Umbilical cord (tissue), 2 donors: ENCODE measurements around the gene TMEM272. TPM values are rescaled to one million over a fixed set of nuclear protein-coding genes. Genes with fewer than 3 reads are reported as not detected.

Experiments
- DNase-seq: peaks from one replicate; pipeline ENCODE4 v3.0.0-alpha.2; 2015; ENCODE audit warnings: low spot score
- total RNA-seq: library from RNA; depleted of rRNA; stranded (reverse); fragments of >200 nt; gene quantifications from one replicate; pipeline ENCODE4 v1.2.3, GENCODE V29; 2014; ENCODE audit warnings: low replicate concordance; ENCODE audit not compliant: insufficient read depth

The TMEM272 gene
- total RNA-seq, 1 donor from 2014 or later = not detected

GRCh38 chr13:51805313-51805712, 39.7 kb downstream of the TMEM272 start:
- DNase-seq = no peak

- DNase-seq = no peak
These were observed 40.4 kb downstream of the TMEM272 start for GRCh38 chr13:51804295-51805172.

- peak; percentile 93 for DNase-seq
These were observed 41.3 kb downstream of the TMEM272 start, which contains the start of gene DHRS12 for GRCh38 chr13:51803422-51804294. DHRS12 (minus strand) TSS chr13:51804163; CDS start chr13:51799659, 4,504 bp downstream.

- no peak for DNase-seq
These were observed 42.2 kb downstream of the TMEM272 start for GRCh38 chr13:51802631-51803418.

GRCh38 chr13:51801631-51802099, 43.3 kb downstream of the TMEM272 start:
- DNase-seq = peak; percentile 68

- no peak for DNase-seq
These were observed 44.5 kb downstream of the TMEM272 start for GRCh38 chr13:51800486-51800885.

GRCh38 chr13:51799261-51799660, 45.7 kb downstream of the TMEM272 start:
- DNase-seq = no peak

GRCh38 chr13:51797664-51798488, 47.1 kb downstream of the TMEM272 start:
- peak; percentile 61 for DNase-seq

- no peak for DNase-seq
These were observed 48.4 kb downstream of the TMEM272 start for GRCh38 chr13:51796546-51796945.

GRCh38 chr13:51795419-51795818, 49.6 kb downstream of the TMEM272 start:
- no peak for DNase-seq

GRCh38 chr13:51794964-51795363, 50.0 kb downstream of the TMEM272 start:
- DNase-seq = no peak

- peak; percentile 89 for DNase-seq
These were observed 51.3 kb downstream of the TMEM272 start for GRCh38 chr13:51793570-51794271.

- DNase-seq = peak; percentile 31
These were observed 58.3 kb downstream of the TMEM272 start for GRCh38 chr13:51786425-51787265.

GRCh38 chr13:51785712-51786424, 59.1 kb downstream of the TMEM272 start:
- peak; percentile 66 for DNase-seq

GRCh38 chr13:51784097-51784496, 60.9 kb downstream of the TMEM272 start:
- DNase-seq = no peak

- no peak for DNase-seq
These were observed 61.4 kb downstream of the TMEM272 start for GRCh38 chr13:51783428-51784094.

- DNase-seq = no peak
These were observed 62.8 kb downstream of the TMEM272 start for GRCh38 chr13:51782026-51782710.
